Inferior parietal cortex (tissue), 1 donor: ENCODE data around the gene LGR6.
"Not testable (repeated sequence)": the region's sequence is repeated elsewhere in the genome, so short reads cannot be mapped to it uniquely, and the experiment has no call there.

Experiments
- DNase-seq: peaks from one replicate; pipeline ENCODE4 v3.0.0-alpha.2; 2016; ENCODE audit errors: extremely low spot score

The LGR6 gene

GRCh38 chr1:202240226-202240625 is 46.6 kb downstream of the LGR6 start:
- DNase-seq = not testable (repeated sequence)

- no peak for DNase-seq
Measured at GRCh38 chr1:202240956-202241355, 47.4 kb downstream of the LGR6 start.

- no peak for DNase-seq
Measured at GRCh38 chr1:202241376-202242079, 47.9 kb downstream of the LGR6 start.

- DNase-seq = no peak
Measured at GRCh38 chr1:202242080-202242419, 48.5 kb downstream of the LGR6 start.

- DNase-seq = no peak
Measured at GRCh38 chr1:202243006-202243405, 49.4 kb downstream of the LGR6 start.

- no peak for DNase-seq
Measured at GRCh38 chr1:202244841-202245261, 51.3 kb downstream of the LGR6 start.

GRCh38 chr1:202245391-202245790 is 51.8 kb downstream of the LGR6 start:
- DNase-seq = no peak

- DNase-seq = no peak
Measured at GRCh38 chr1:202247104-202247503, 53.5 kb downstream of the LGR6 start.

- no peak for DNase-seq
Measured at GRCh38 chr1:202247837-202248795, 54.5 kb downstream of the LGR6 start.

- DNase-seq = no peak
Measured at GRCh38 chr1:202248861-202249260, 55.3 kb downstream of the LGR6 start.

GRCh38 chr1:202249436-202249835 is 55.8 kb downstream of the LGR6 start:
- DNase-seq = no peak

GRCh38 chr1:202249846-202250245 is 56.2 kb downstream of the LGR6 start:
- peak; percentile 46 for DNase-seq

GRCh38 chr1:202250982-202251381 is 57.4 kb downstream of the LGR6 start:
- DNase-seq = peak; percentile 15

- no peak for DNase-seq
Measured at GRCh38 chr1:202251424-202252256, 58.0 kb downstream of the LGR6 start.

GRCh38 chr1:202252271-202252670 is 58.7 kb downstream of the LGR6 start:
- no peak for DNase-seq

- no peak for DNase-seq
Measured at GRCh38 chr1:202254454-202255252, 61.1 kb downstream of the LGR6 start.

GRCh38 chr1:202255343-202255742 is 61.7 kb downstream of the LGR6 start:
- no peak for DNase-seq

- no peak for DNase-seq
Measured at GRCh38 chr1:202259705-202260104, 66.1 kb downstream of the LGR6 start.

- DNase-seq = not testable (repeated sequence)
Measured at GRCh38 chr1:202261209-202261958, 67.8 kb downstream of the LGR6 start.

GRCh38 chr1:202263628-202264027 is 70.0 kb downstream of the LGR6 start:
- DNase-seq = no peak
